Measurements from ENCODE around the gene ANKMY1. TPM values are rescaled to one million over a fixed set of nuclear protein-coding genes. Genes with fewer than 3 reads are reported as not detected.

Gene ANKMY1
- polyA plus RNA-seq, 3 donors: 2.1 to 22.9 (median 2.9) TPM

DNA sequence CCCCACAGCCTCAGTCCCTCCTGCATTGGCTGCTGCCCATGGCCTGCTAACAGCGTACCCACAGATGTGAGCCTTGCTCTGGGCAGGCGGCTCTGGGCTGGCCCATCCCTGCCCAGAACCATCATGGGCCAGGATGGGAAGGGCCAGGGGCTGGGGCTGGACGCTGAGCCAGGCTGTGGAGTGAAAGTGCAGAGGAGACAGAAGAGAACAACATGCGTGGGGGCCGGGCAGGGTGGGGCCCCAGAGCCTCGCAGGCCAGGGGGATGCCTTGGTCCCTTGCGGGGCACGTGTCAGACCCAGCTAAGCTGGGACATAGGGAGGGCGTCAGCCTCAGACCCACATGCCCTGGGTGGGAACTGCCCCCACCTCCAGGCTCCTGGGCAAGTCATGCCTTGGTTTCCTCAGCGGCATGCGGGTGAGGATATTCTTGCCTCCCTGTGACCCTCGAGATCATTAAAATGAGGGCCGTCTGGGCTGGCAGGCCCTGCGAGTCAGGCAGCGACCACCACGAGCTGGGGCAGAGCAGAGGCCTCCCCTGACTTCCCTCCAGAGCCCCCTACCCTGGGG, 95.0 kb downstream of the ANKMY1 start:
- Histone ChIP-seq H3K4me2 (replicated peaks; ENCODE audit: extremely low read depth, low read length, poor library complexity, severe bottlenecking) (no peak overlapping the region), H3K9ac (ENCODE audit: insufficient read depth, low read length, poor library complexity, severe bottlenecking) (no peak overlapping the region), H3K4me1 (ENCODE audit: control insufficient read depth in 1 of 2, insufficient read depth in 2 of 2, low read length in 2 of 2) (no peaks in the 10 kb centered on the region), H3K27me3 (ENCODE audit: control insufficient read depth in 2 of 2, insufficient read depth in 2 of 2, low read length in 2 of 2) (no peaks in the 10 kb centered on the region), H3K36me3 (replicated peaks in 1 of 2; ENCODE audit: control insufficient read depth in 1 of 2, insufficient read depth in 2 of 2, low read length in 2 of 2) (no peaks in the 10 kb centered on the region), H2AFZ (ENCODE audit: insufficient read depth, low read depth, low read length, poor library complexity, severe bottlenecking) (no peak overlapping the region), H4K20me1 (ENCODE audit: insufficient read depth, low read length) (no peaks in the 10 kb centered on the region), H3K27ac (ENCODE audit: low read depth in 1 of 2, low read length in 2 of 2) (no peak overlapping the region), H3K4me3 (replicated peaks in 1 of 3; ENCODE audit: low read depth in 2 of 3, low read length in 3 of 3) (no peak overlapping the region), H3K9me3 (replicated peaks in 1 of 2; ENCODE audit: control insufficient read depth in 1 of 2, insufficient read depth in 1 of 2, low read length in 2 of 2) (no peaks in the 10 kb centered on the region), H3K79me2 (ENCODE audit: insufficient read depth, low read length) (no peaks in the 10 kb centered on the region)
- Mint-ChIP-seq H3K27ac (no peak overlapping the region), H3K4me3 (no peak overlapping the region), H3K4me1 (no peaks in the 10 kb centered on the region), H3K36me3 (no peaks in the 10 kb centered on the region), H3K9me3 (no peaks in the 10 kb centered on the region), H3K27me3 (ENCODE audit: low read depth in 3 of 3) (peaks cover 0 to 11% (median 4%) of the 10 kb centered on the region in 3 donors)
- TF ChIP-seq, protein P1, sequence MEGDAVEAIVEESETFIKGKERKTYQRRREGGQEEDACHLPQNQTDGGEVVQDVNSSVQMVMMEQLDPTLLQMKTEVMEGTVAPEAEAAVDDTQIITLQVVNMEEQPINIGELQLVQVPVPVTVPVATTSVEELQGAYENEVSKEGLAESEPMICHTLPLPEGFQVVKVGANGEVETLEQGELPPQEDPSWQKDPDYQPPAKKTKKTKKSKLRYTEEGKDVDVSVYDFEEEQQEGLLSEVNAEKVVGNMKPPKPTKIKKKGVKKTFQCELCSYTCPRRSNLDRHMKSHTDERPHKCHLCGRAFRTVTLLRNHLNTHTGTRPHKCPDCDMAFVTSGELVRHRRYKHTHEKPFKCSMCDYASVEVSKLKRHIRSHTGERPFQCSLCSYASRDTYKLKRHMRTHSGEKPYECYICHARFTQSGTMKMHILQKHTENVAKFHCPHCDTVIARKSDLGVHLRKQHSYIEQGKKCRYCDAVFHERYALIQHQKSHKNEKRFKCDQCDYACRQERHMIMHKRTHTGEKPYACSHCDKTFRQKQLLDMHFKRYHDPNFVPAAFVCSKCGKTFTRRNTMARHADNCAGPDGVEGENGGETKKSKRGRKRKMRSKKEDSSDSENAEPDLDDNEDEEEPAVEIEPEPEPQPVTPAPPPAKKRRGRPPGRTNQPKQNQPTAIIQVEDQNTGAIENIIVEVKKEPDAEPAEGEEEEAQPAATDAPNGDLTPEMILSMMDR (IDR thresholded peaks at IDR 0.05): no peak
- WGBS (ENCODE audit: insufficient coverage): 87% methylated on average over 16 of the region's 16 CpGs
- DNase-seq: no peak
- intact Hi-C loops (cut with micrococcal nuclease): no loop called here

GRCh38 chr2:240462073-240462706, 95.6 kb downstream of the ANKMY1 start:
- no peak overlapping the region for H3K4me2 ChIP-seq (replicated peaks; ENCODE audit: extremely low read depth, low read length, poor library complexity, severe bottlenecking)
- DNase-seq: no peak
- H3K36me3 ChIP-seq (replicated peaks in 1 of 2; ENCODE audit: control insufficient read depth in 1 of 2, insufficient read depth in 2 of 2, low read length in 2 of 2): no peaks in the 10 kb centered on the region
- Mint-ChIP-seq H3K4me3 (no peak overlapping the region), H3K27ac (no peak overlapping the region), H3K4me1 (no peaks in the 10 kb centered on the region), H3K27me3 (ENCODE audit: low read depth in 3 of 3) (peaks cover 4 to 16% (median 8%) of the 10 kb centered on the region in 3 donors), H3K9me3 (no peaks in the 10 kb centered on the region), H3K36me3 (no peaks in the 10 kb centered on the region)
- H3K9me3 ChIP-seq (replicated peaks in 1 of 2; ENCODE audit: control insufficient read depth in 1 of 2, insufficient read depth in 1 of 2, low read length in 2 of 2): no peaks in the 10 kb centered on the region
- H3K4me3 ChIP-seq (replicated peaks in 1 of 3; ENCODE audit: low read depth in 2 of 3, low read length in 3 of 3): no peak overlapping the region
- no peaks in the 10 kb centered on the region for H3K4me1 ChIP-seq (ENCODE audit: control insufficient read depth in 1 of 2, insufficient read depth in 2 of 2, low read length in 2 of 2)
- H2AFZ ChIP-seq (ENCODE audit: insufficient read depth, low read depth, low read length, poor library complexity, severe bottlenecking): no peak overlapping the region
- TF ChIP-seq, protein P1 (IDR thresholded peaks at IDR 0.05): no peak
- no peaks in the 10 kb centered on the region for H4K20me1 ChIP-seq (ENCODE audit: insufficient read depth, low read length)
- WGBS (ENCODE audit: insufficient coverage): 95% methylated on average over 39 of the region's 41 CpGs
- H3K79me2 ChIP-seq (ENCODE audit: insufficient read depth, low read length): no peaks in the 10 kb centered on the region
- H3K27ac ChIP-seq (ENCODE audit: low read depth in 1 of 2, low read length in 2 of 2): no peak overlapping the region
- no peak overlapping the region for H3K9ac ChIP-seq (ENCODE audit: insufficient read depth, low read length, poor library complexity, severe bottlenecking)
- H3K27me3 ChIP-seq (ENCODE audit: control insufficient read depth in 2 of 2, insufficient read depth in 2 of 2, low read length in 2 of 2): peaks cover 0 to 6% of the 10 kb centered on the region in 2 donors
- intact Hi-C loops (cut with micrococcal nuclease): no loop called here

All from CD14-positive monocyte (primary cell).